ENCODE measurements around the gene ZNG1A.
"Not testable (repeated sequence)": the region's sequence is repeated elsewhere in the genome, so short reads cannot be mapped to it uniquely, and the experiment has no call there.

The ZNG1A gene

GRCh38 chr9:178140-178825, 573 bp downstream of the ZNG1A start:
- DNase-seq (ENCODE audit: low read depth) = not testable (repeated sequence)

- DNase-seq (ENCODE audit: low read depth) = not testable (repeated sequence)
These were observed 9.1 kb downstream of the ZNG1A start for GRCh38 chr9:169757-170156.

GRCh38 chr9:159871-160270, 19.0 kb downstream of the ZNG1A start:
- DNase-seq (ENCODE audit: low read depth) = not testable (repeated sequence)

GRCh38 chr9:151173-151572, 27.7 kb downstream of the ZNG1A start:
- not testable (repeated sequence) for DNase-seq (ENCODE audit: low read depth)

- not testable (repeated sequence) for DNase-seq (ENCODE audit: low read depth)
These were observed 39.0 kb downstream of the ZNG1A start for GRCh38 chr9:139880-140279.

GRCh38 chr9:117995-118467, 60.8 kb downstream of the ZNG1A start, which contains the start of gene FOXD4:
FOXD4 (minus strand) TSS chr9:118417; CDS start chr9:118119, 298 bp downstream.
- not testable (repeated sequence) for DNase-seq (ENCODE audit: low read depth)

GRCh38 chr9:117144-117994, 61.5 kb downstream of the ZNG1A start:
- DNase-seq (ENCODE audit: low read depth) = not testable (repeated sequence)

- not testable (repeated sequence) for DNase-seq (ENCODE audit: low read depth)
These were observed 62.4 kb downstream of the ZNG1A start for GRCh38 chr9:116239-117077.

- DNase-seq (ENCODE audit: low read depth) = not testable (repeated sequence)
These were observed 63.8 kb downstream of the ZNG1A start for GRCh38 chr9:115118-115451.

- not testable (repeated sequence) for DNase-seq (ENCODE audit: low read depth)
These were observed 64.4 kb downstream of the ZNG1A start for GRCh38 chr9:114267-115117.

GRCh38 chr9:113468-114266, 65.2 kb downstream of the ZNG1A start:
- DNase-seq (ENCODE audit: low read depth) = not testable (repeated sequence)

- not testable (repeated sequence) for DNase-seq (ENCODE audit: low read depth)
These were observed 66.0 kb downstream of the ZNG1A start for GRCh38 chr9:112589-113467.

- not testable (repeated sequence) for DNase-seq (ENCODE audit: low read depth)
These were observed 68.2 kb downstream of the ZNG1A start for GRCh38 chr9:110672-111071.

- DNase-seq (ENCODE audit: low read depth) = not testable (repeated sequence)
These were observed 69.3 kb downstream of the ZNG1A start for GRCh38 chr9:109540-109939.

GRCh38 chr9:108742-109495, 69.9 kb downstream of the ZNG1A start:
- not testable (repeated sequence) for DNase-seq (ENCODE audit: low read depth)

- not testable (repeated sequence) for DNase-seq (ENCODE audit: low read depth)
These were observed 72.9 kb downstream of the ZNG1A start for GRCh38 chr9:105991-106390.

- not testable (repeated sequence) for DNase-seq (ENCODE audit: low read depth)
These were observed 78.4 kb downstream of the ZNG1A start for GRCh38 chr9:100430-100829.

GRCh38 chr9:99867-100266, 79.0 kb downstream of the ZNG1A start:
- not testable (repeated sequence) for DNase-seq (ENCODE audit: low read depth)
